Activated CD4-positive, alpha-beta T cell treated with anti-CD3 and anti-CD28 coated beads, Interleukin-2, amount 50 U/mL, for 24 hours (primary cell): ENCODE data around the gene JAKMIP1.

Experiments
- DNase-seq, 2 donors: peaks; one replicate each; pipeline ENCODE4 v3.0.0-alpha.2; 2020; ENCODE audit warnings: low read depth in 1 of 2, low spot score in 1 of 2

JAKMIP1 gene

GRCh38 chr4:6200011-6200921 lies at the start of gene JAKMIP1:
Gene JAKMIP1 (minus strand): TSS chr4:6200549. CDS start chr4:6112850, 87,699 bp downstream.
- peak; percentile 75 to 79 for DNase-seq

- DNase-seq, result no peak
These were observed 48.0 kb upstream of the JAKMIP1 start for GRCh38 chr4:6248394-6248793.

GRCh38 chr4:6246170-6246634 lies 45.9 kb upstream of the JAKMIP1 start:
- no peak for DNase-seq

GRCh38 chr4:6245246-6246169 lies 45.2 kb upstream of the JAKMIP1 start:
- no peak for DNase-seq

- no peak for DNase-seq
These were observed 42.1 kb upstream of the JAKMIP1 start for GRCh38 chr4:6242271-6243029.

GRCh38 chr4:6241062-6241845 lies 40.9 kb upstream of the JAKMIP1 start:
- no peak for DNase-seq

GRCh38 chr4:6239968-6240367 lies 39.6 kb upstream of the JAKMIP1 start:
- DNase-seq, result no peak

- DNase-seq, result no peak
These were observed 39.1 kb upstream of the JAKMIP1 start for GRCh38 chr4:6239486-6239885.

- no peak for DNase-seq
These were observed 36.6 kb upstream of the JAKMIP1 start for GRCh38 chr4:6236816-6237390.

GRCh38 chr4:6235901-6236640 lies 35.7 kb upstream of the JAKMIP1 start:
- no peak for DNase-seq

- DNase-seq, result no peak
These were observed 34.7 kb upstream of the JAKMIP1 start for GRCh38 chr4:6235012-6235411.

- DNase-seq, result no peak
These were observed 33.6 kb upstream of the JAKMIP1 start for GRCh38 chr4:6233929-6234328.

GRCh38 chr4:6232836-6233785 lies 32.8 kb upstream of the JAKMIP1 start:
- no peak for DNase-seq

- DNase-seq, result no peak
These were observed 31.4 kb upstream of the JAKMIP1 start for GRCh38 chr4:6231663-6232165.

- no peak for DNase-seq
These were observed 30.7 kb upstream of the JAKMIP1 start for GRCh38 chr4:6230827-6231662.

- DNase-seq, result no peak
These were observed 30.1 kb upstream of the JAKMIP1 start for GRCh38 chr4:6230502-6230785.
